ENCODE data around the gene SCTR.

Gene SCTR

DNA sequence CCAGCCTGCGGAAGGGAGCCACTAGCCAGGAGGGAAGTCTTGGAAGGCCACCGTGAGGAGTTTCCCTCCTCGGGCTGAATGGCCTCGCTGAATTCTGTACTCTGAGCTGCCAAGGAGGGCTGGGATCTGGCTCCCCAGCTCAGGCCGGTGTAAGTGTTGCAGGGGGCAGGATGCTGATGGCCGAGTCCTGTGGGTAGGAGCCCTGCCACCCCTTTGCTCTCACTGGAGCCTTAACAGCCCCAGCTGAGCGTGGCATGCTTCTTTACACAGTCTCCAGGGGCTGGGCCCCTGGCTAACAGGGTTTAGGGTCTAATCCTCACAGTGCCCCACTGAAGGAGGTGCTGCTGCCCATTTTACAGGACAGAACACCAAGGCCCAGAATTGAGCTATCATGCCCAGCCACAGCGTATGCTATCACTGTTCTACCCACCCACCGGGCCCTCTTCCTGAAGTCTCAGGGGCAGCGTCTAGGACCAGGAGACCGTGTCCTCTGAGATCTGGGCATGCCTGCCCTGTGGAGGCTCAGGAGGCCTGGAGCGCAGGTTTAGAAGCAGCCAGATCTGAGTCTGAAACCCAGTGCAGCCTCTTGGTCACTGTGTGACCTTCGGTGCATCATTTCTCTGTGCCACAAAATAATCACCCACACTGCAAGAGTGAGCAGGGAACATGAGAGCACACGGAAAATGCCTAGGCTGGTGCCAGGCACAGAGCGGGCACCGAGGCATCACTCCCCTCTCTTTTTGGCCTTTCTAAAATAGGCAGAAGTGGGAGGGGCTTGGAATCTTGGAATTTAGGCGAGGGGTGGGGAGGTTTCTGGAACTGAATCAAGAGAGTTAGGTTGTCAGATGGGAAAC lies 49.7 kb downstream of the SCTR start:
- no peak for DNase-seq (ENCODE audit: low read depth)

DNA sequence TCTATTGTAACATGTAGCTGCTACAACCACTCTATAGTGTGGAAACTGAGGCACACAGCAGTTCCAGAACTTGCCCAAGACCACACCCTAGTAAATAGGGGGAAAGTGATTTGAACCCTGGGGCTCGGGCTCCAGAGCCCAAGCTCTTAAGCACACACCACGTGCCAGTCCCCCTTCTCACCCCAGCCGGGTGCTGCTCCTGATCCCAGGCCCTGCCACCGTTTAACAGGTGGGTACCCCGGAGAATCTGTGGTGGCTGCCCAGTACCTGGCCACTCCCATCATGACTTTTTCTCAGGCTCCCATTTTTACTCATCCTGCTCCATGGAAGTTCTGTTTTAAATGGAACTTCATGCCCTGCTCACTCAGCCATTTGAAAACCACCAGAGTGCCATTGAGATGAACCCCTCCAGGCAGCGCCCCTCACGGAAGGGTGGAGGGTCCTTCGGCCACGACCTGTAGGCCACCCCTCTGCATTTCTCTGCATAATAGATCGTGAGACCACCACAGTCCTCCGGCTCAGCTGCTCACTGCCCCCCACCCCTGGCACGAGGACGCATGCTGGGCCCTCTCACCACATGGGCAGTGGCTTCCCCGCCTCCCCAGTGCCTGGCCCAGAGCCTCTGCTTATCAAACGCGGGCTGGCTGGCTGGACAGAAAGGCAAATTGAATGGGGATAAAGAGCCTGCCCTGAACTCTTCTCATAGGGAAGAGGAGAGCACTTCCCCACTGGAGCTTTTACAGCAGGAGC lies 50.5 kb downstream of the SCTR start:
- no peak for DNase-seq (ENCODE audit: low read depth)

- no peak for DNase-seq (ENCODE audit: low read depth)
Measured at GRCh38 chr2:119472749-119473148, 51.5 kb downstream of the SCTR start.

- DNase-seq (ENCODE audit: low read depth) = no peak
Measured at GRCh38 chr2:119469661-119470297, 54.5 kb downstream of the SCTR start.

DNA sequence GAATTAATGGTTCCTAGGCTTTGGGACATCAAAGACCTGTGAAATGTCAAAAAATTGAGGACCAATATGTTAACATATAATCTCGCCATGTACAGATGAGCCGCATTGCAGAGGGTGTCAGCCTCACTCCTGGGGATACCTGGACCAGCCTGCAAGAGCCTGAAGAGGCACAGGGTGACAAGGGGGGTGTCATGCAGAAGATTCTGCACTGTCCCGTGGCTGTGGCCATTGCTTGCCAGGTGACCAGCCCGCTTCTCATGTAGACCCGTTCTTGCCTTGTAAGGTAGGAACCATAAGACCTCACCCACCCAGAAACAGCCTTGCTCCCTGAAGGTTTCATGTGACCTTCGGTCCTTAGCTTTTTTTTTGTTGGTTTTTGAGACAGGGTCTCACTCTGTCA lies 55.2 kb downstream of the SCTR start:
- DNase-seq (ENCODE audit: low read depth) = no peak

GRCh38 chr2:119468154-119468955 lies 55.9 kb downstream of the SCTR start:
- DNase-seq (ENCODE audit: low read depth) = no peak

DNA sequence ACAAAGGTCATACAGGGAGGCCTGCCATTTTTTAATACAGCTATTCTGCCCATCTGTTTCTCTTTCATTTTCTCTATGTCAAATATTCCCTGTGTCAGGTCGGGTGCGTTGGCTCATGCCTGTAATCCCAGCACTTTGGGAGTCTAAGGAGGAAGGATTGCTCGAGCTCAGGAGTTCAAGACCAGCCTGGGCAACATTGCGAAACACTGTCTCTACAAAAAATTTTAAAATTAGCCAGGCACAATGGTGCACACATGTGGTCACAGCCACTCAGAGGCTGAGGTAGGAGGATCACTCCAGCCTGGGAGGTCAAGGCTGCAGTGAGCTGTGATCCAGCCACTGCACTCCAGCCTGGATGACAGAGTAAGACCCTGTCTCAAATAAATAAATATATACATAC lies 57.9 kb downstream of the SCTR start:
- no peak for DNase-seq (ENCODE audit: low read depth)

- no peak for DNase-seq (ENCODE audit: low read depth)
Measured at GRCh38 chr2:119465687-119466086, 58.6 kb downstream of the SCTR start.

GRCh38 chr2:119464981-119465380 lies 59.3 kb downstream of the SCTR start:
- no peak for DNase-seq (ENCODE audit: low read depth)

DNA sequence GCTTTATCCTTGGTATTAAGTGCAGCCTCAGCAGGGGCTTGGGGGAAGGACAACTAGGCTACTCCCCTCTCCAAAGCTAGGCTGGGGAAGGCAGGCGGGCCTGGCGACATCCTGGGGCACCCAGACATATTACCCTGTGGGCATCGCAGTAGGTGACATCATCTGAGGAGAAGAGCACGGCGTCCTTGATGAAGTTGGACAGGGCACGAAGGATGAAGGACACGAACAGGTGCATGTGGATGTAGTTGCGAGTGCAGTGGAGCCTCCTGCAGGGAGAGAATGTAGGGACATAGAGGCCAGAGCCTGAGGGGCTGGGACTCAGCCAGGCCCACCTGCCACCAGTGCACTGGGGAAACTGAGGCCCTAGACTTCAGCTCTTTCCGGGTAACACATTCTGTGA lies 60.3 kb downstream of the SCTR start:
- DNase-seq (ENCODE audit: low read depth) = no peak

DNA sequence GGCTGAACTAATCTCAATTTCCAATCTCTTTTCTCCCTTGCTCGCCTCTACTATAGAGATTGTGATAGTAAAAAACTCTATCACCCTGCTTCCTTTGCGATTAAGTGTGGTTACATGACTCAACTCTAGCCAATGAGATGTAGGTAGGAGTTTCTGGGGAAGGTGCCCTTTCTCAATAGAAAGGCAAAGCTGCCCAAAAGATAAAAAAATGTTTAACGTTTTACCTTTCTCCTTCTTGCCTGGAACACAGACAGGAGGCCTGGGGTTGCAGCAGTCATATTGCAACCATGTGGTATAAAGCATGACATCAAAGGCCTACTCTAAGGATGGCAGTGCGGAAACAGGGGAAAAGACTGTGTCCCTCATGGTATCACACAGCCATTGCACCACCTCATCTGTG lies 61.1 kb downstream of the SCTR start:
- DNase-seq (ENCODE audit: low read depth) = no peak

- no peak for DNase-seq (ENCODE audit: low read depth)
Measured at GRCh38 chr2:119462574-119462973, 61.7 kb downstream of the SCTR start.

- DNase-seq (ENCODE audit: low read depth) = no peak
Measured at GRCh38 chr2:119461811-119462210, 62.5 kb downstream of the SCTR start.

DNA sequence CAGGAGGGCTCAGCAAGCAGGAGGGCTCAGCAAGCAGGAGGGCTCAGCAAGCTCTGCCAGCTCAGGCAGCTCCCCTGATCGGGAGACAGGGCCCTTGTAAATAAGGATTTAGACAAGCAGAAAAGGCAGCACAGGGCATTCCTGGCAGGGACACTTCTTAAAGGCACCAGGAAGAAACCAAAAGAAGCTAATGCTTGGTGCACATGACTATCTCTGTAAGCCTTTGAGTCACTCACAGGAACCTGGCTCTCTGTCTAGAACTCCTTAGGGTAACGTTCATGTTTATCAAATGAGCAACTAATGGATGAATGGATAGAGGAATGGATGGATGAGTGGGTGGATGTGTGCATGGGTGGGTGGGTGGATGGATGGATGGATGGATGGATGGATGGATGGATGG lies 64.2 kb downstream of the SCTR start:
- no peak for DNase-seq (ENCODE audit: low read depth)

- DNase-seq (ENCODE audit: low read depth) = no peak
Measured at GRCh38 chr2:119455066-119455718, 69.1 kb downstream of the SCTR start.

DNA sequence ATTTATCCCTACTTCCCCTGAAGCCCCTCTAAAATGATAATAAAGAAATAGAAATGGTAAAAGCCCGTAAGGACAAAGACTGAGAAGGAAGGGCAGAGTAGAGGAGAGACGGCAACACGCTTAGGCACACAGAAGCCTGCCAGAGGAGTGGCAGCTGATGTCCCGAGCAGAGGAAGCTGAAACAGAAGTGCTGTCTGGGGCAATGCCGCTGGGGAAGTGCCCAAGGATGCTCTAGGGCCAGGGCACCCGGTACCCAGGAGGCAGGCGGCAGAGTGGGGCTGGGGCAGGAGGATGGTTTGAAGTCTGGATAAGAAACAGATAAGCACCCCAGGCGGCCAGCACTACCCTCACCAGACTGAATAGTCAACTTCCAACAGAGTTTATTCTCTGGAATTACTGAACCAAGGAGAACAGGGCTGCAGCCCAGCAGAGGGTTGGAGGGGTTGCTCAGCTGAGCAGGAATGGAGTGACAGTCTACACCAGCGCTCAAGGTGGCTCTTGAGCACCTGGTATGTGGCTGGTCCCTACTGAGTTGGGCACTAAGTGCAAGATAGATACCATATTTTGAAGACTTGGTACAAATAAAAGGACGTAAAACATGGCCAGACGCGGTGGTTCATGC lies 70.2 kb downstream of the SCTR start:
- no peak for DNase-seq (ENCODE audit: low read depth)

GRCh38 chr2:119451336-119452050 lies 72.8 kb downstream of the SCTR start:
- DNase-seq (ENCODE audit: low read depth) = no peak

DNA sequence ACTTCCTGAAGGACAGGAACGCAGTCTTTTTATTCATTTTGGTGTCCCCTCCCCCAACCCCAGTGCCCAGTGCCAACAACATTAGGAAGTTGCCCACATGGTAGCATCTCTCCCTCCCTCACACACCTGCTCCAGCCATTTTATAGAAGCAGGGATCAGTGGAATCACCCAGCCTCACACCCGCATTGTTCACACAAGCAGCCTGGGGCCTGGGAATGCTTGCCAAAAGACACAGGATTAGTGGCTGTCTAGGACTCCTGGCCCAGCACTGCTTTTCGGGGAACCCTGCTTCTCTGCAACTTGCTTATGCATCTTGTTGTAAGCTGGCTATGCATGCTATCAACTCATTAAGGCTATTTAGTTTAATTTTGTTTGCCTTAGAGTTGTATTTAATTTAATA lies 74.8 kb downstream of the SCTR start:
- no peak for DNase-seq (ENCODE audit: low read depth)

DNA sequence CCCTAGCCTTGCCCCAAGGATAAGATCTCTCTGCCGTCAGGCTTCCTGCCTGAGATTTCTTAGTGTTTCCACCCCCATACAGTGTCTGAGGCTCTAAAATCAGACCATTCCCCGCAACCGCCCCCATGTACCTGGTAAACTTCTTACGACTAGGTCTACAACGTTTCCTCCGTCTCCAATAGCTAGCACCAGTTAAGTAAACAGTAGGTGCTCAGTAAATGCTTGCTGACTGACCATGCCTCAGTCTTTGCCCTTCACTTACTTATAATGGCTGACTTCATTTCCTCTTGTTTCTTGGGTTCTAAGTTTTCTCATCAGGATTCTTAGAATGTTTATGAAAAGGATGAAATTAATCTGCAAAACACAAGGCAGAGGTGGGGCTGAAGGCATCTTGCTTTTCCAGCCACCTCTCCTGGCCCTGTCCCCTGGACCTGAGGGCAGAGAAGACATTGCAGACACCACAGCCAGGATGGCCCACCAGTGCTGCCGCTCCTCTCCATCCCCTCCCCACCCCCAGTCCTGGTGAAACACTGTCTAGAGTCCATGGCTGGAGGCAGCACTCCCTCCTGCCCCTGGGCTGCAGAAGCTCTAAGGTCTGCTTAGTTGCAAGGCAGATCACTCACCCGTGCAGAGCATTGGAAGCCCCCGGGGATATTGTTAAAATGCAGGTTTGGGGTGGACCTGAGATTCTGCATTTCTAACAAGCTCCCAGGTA lies 75.7 kb downstream of the SCTR start:
- no peak for DNase-seq (ENCODE audit: low read depth)

DNA sequence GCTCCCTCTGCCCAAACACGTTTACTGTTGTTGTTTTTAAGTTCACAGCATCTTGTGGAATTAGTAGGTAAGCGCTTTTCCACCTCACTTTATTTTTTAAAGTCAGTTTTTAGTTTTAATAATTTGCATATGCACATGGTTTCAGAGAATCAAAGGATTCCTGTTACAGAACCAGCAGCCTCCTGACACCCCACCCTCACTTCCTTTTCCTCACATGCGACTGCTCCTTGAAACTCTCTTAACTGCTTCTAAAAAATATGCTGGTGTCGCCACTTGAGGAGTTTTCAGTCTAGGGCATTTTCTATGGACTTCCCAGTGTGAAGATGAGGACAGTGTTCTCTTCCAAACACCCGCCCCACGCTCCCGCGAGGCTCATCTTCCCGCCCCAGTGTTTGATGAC lies 78.2 kb downstream of the SCTR start:
- no peak for DNase-seq (ENCODE audit: low read depth)

All from ELR (cell line).